ENCODE results near the gene FASTKD1.
"Not testable (repeated sequence)": the region's sequence is repeated elsewhere in the genome, so short reads cannot be mapped to it uniquely, and the experiment has no call there.

FASTKD1 gene

GRCh38 chr2:169573160-169573973, at the start of gene FASTKD1:
FASTKD1 (minus strand) TSS chr2:169573865; CDS start chr2:169572029, 1,836 bp downstream.
- peak; percentile 89 for DNase-seq

- DNase-seq = no peak
Measured at GRCh38 chr2:169623235-169623634, 49.6 kb upstream of the FASTKD1 start.

GRCh38 chr2:169620509-169620908, 46.8 kb upstream of the FASTKD1 start:
- DNase-seq = no peak

GRCh38 chr2:169619946-169620345, 46.3 kb upstream of the FASTKD1 start:
- DNase-seq = no peak

- not testable (repeated sequence) for DNase-seq
Measured at GRCh38 chr2:169615982-169616381, 42.3 kb upstream of the FASTKD1 start.

- no peak for DNase-seq
Measured at GRCh38 chr2:169613876-169614275, 40.2 kb upstream of the FASTKD1 start.

- no peak for DNase-seq
Measured at GRCh38 chr2:169609264-169609663, 35.6 kb upstream of the FASTKD1 start.

- no peak for DNase-seq
Measured at GRCh38 chr2:169599568-169599967, 25.9 kb upstream of the FASTKD1 start.

GRCh38 chr2:169598982-169599381, 25.3 kb upstream of the FASTKD1 start:
- no peak for DNase-seq

GRCh38 chr2:169596546-169596945, 22.9 kb upstream of the FASTKD1 start:
- DNase-seq = not testable (repeated sequence)

GRCh38 chr2:169590804-169591203, 17.1 kb upstream of the FASTKD1 start:
- DNase-seq = no peak

GRCh38 chr2:169585673-169586072, 12.0 kb upstream of the FASTKD1 start:
- DNase-seq = no peak

GRCh38 chr2:169584005-169584877, 10.6 kb upstream of the FASTKD1 start, which contains the start of gene PPIG:
PPIG (plus strand) TSS chr2:169584351; CDS start chr2:169604042, 19,691 bp downstream.
- peak; percentile 87 for DNase-seq

- DNase-seq = no peak
Measured at GRCh38 chr2:169583518-169583917, 9.9 kb upstream of the FASTKD1 start.

GRCh38 chr2:169582552-169583266, 9.0 kb upstream of the FASTKD1 start:
- not testable (repeated sequence) for DNase-seq

GRCh38 chr2:169579044-169579443, 5.4 kb upstream of the FASTKD1 start:
- DNase-seq = no peak

- DNase-seq = not testable (repeated sequence)
Measured at GRCh38 chr2:169575264-169575663, 1.6 kb upstream of the FASTKD1 start.

GRCh38 chr2:169574539-169574938, 874 bp upstream of the FASTKD1 start:
- DNase-seq = not testable (repeated sequence)

GRCh38 chr2:169573974-169574299, 272 bp upstream of the FASTKD1 start:
- DNase-seq = no peak

GRCh38 chr2:169572821-169573159, 875 bp downstream of the FASTKD1 start:
- no peak for DNase-seq

GRCh38 chr2:169572189-169572588, 1.5 kb downstream of the FASTKD1 start:
- DNase-seq = no peak

GRCh38 chr2:169571571-169571970, 2.1 kb downstream of the FASTKD1 start:
- DNase-seq = no peak

GRCh38 chr2:169570752-169571151, 2.9 kb downstream of the FASTKD1 start:
- DNase-seq = not testable (repeated sequence)
